Stimulated activated CD8-positive, alpha-beta memory T cell treated with anti-CD3 and anti-CD28 coated beads, Interleukin-12 subunit alpha, Interleukin-12 subunit beta, amount 100 ng/mL, for 24 hours (primary cell): ENCODE results near the gene ABCB10.
"Not testable (repeated sequence)": the region's sequence is repeated elsewhere in the genome, so short reads cannot be mapped to it uniquely, and the experiment has no call there.

ENCODE experiments used
- DNase-seq: peaks from one replicate; pipeline ENCODE4 v3.0.0-alpha.2; 2020; ENCODE audit errors: extremely low read depth

The ABCB10 gene

DNA sequence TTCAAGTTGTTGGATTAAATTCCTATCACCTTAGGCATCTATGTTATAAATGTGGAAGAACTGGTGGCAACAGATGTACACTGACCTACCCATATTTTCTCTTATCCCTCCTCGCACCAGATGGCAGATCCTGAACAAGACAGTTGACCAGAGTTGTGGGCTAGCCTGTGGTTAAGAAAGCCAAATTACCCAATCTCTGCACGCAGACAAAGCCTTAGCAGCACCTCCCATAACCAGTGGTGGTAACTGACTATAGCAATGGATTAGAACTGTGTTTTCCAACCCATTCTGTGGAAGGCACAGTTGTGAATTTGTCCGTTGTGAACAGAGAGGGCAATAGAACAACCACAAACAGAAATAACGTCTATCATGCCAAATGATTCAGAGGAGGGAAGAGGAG, 20.6 kb downstream of the ABCB10 start:
- no peak for DNase-seq

DNA sequence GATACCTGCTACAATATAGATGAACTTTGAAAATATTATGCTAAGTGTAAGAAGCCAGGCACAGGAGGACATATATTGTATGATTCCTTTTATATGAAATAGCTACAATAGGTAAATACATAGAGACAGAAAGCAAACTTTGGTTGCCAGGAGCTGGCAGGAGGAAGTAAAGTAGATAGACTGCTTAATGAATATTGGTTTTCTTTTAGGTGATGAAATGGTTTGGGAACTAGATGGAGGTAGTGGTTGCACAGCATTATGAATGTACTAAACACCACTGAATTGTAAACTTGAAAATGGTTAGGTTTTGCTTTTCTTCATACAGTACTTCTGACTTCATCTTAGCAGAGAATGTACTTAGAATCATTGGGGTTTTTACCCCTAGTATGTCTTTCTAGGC, 21.5 kb downstream of the ABCB10 start:
- no peak for DNase-seq

DNA sequence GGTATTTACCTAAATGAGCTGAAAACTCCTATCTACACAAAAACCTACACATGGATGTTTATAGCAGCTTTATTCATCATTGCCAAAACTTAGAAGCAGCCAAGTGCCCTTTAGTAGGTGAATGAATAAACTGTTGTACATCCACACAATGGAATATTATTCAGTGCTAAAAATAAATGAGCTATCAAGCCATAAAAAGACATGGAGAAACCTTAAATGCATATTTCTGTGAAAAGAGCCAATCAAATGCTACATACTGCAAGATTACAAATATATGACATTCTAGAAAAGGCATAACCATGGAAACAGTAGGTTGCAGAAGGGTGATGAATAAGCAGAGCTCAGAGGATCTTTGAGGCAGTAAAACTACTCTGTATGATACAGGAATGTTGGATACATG, 23.3 kb downstream of the ABCB10 start:
- DNase-seq: no peak

DNA sequence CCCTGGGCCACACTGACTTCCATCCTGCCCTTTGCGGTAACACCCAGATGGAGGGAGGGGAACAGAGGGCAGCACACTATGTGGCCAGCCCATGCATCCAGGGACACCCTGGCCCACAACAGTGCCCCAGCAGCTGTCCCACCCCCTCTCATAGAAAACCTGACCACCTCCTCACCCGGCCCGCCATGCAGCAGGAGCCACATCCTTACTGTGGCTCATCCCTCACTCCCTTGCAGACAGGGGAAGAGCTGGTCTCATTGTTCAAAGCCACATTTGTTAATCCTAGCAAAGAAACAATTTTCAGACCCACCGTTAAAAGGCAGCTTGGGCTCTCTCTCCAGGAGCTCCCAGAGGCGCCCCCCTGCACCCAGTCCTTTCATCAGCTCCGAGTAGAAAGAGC, 27.2 kb downstream of the ABCB10 start:
- DNase-seq: no peak

DNA sequence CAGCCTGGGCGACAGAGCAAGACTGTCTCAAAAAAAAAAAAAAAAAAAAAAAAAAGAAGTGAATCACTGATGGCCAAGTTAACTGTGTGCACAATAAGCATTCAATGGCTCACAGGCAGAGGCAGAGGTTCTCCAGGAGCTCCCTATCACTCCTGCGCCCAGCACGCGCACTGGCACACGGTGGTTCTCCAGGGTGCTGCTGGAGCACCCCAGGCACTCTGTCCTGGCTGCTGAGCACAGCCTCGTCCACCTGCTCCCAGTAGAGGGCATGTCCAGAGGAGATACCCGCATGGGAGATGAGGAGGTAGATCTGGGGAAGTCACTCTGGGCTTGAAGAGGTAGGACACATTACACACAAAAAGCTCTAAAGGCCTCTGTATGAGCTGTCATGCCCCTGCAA, 28.9 kb downstream of the ABCB10 start:
- no peak for DNase-seq

DNA sequence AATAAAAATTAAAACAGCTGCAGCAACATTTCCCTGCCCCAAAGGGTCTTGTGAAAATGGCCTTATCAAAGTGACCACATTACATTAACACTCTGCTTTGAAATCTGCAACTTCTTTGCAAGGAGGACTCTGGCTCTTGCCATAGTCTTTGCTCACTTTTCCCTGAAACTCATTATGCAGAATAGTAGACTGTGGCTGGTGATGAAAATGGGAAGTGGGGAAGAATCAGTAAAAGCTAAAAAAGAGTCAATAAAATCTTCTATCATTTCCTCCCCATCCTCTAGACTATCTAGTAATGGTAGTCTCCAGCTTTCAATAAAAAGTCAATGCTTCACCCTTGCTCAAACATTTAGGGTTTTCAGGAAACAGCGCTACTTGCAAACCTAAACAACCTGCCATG, 31.8 kb downstream of the ABCB10 start:
- DNase-seq: no peak

DNA sequence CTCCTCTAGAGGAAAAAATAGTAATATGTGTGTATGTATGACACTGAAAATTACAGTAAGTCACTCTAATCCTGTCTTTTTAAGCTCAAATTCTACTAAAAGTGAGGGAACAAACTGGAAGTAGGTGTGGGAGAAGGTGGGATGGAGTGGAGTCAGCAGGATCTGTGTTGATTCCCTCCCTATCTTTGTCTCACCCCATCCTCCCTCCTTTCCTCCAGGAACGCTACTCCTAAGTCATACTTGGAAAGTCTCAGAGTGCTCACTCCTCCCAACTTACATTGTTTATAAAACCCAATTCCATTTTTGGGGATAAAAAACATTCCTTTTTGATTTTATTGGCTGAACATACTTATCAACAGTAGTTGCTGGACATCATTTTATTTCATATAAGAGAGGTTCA, 35.5 kb downstream of the ABCB10 start:
- no peak for DNase-seq

DNA sequence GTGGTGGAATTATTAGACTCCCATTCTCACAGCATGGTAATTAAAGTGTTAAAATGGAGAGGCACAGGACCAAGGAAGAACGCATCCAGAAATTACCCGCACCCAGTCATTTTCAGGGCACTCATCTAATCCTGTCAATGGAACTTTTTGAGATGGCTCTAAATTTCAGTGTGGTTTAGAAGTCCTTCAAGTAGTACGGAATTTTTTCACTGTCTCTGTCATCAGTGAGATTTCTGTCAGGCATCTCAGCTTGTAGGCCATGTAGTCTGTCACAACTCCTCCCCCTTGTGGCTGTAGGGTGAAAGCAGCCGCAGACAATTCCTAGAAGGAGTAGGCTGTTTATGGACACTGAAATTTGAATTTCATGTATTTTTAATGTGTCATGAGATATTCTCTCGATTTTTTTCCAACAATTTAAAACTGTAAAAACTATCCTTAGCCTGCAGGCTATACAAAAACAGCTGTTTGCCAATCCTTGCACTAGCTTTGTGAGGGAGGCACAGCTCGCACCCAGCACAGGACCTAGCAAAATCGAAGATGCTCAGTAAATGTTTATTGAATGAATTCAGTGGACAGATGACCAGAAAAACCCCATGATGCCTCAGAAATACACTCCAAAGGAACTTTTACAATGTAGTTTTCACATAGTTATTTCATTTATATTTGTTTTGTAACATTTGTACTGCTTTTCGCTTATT, 43.8 kb downstream of the ABCB10 start:
- peak; percentile 11 for DNase-seq

DNA sequence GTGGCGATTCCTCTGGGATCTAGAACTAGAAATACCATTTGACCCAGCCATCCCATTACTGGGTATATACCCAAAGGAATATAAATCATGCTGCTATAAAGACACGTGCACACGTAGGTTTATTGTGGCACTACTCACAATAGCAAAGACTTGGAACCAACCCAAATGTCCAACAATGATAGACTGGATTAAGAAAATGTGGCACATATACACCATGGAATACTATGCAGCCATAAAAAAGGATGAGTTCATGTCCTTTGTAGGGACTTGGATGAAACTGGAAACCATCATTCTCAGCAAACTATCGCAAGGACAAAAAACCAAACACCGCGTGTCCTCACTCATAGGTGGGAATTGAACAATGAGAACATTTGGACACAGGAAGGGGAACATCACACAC, 46.9 kb downstream of the ABCB10 start:
- DNase-seq: not testable (repeated sequence)

DNA sequence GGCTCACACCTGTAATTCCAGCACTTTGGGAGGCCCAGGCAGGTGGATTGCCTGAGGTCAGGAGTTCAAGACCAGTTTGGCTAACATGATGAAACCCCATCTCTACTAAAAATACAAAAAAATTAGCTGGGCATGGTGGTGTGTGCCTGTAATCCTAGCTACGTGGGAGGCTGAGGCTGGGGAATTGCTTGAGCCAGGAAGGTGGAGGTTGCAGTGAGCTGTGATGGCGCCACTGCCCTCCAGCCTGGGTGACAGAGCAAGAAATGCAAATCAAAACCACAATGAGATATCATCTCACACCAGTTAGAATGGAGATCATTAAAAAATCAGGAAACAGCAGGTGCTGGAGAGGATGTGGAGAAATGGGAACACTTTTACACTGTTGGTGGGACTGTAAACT, 47.3 kb downstream of the ABCB10 start:
- not testable (repeated sequence) for DNase-seq

DNA sequence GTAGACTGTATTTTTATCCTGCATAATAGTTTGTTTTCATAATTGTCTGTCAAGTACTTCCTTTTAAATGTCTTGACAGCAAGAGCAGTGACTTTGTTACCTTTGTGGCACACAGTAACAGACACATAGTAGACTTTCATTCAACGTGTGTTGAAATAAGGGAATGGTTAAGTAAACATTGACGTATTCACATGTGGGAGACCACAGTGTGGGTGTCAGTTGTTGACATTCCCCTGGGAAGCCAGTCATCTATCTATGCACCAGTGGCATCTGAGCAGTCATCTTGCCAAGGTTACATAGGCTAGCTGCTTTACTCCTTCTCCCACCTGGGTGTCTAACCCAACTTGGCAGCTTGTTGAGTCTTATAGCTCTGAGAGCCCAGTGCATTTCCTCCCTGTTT, 48.9 kb downstream of the ABCB10 start:
- no peak for DNase-seq

DNA sequence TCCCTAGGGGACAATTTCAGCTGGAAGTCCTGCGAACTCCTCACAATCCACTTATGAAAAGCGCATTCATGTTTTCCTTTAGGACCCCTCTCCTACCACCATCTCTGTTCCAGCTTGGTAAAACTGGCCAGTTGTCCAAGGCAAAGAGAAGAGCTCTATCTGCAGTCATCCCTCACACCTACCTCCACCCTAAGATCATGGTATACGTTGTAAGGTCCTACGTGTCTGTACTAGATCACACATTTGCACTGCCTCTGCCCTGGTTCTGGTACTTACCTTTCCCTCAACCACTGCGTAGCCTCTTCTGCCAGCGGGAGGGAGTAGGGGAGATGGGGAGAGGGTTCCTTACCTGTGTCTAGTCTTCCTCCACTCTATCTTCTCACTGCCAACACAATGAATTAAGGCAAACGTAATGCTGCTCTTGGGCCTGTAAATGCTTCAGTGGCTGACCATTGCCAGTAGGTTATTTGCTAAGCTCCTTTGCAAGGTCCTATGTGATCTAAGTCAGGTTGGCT, 49.6 kb downstream of the ABCB10 start:
- no peak for DNase-seq

DNA sequence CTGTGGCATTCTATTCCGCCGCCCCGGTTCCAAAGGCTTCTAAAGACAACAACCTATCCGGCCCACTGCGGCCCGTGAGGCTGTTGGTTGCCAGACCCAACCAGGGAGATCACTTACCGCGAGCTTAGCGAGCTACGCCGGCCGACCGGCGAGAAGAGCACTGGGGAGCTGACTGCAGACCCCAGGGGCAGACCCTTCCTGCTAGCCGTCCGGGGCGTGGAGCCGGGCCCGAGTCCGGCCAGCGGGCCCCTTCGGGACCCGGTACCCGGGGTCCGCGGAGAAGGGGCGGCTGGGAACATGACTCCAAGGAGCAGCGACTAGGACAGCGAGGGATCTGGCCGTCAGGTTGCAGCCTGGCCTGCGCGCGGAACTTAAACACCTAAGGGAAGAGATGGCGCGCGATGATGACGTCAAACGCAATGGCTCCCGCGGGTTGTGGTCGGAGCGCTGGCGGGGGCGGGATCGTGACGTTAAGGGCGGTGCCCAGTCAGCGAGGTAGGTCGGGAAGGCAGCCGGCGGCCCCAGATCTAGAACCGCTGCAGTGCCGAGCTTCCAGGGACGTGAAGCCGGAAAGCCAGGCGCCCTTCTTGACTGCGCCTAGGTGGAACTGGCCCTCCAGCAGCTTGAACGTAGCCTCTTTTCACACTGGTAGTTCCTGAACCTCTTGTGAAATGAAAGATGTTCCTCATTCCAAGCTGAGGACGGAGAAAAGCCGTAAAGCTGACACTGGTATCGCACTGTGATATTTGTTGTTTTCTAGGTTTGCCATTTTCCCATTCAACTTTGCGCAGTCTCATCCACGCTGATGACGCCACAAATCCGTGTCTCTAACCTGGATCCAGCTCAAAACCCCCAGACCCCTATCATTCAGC, 50.3 kb downstream of the ABCB10 start, which contains the start of gene NUP133:
Gene NUP133 (minus strand): TSS at position 391 of the 872 bp plus-strand sequence. CDS start 92 bp downstream, at position 299.
- peak; percentile 99 for DNase-seq

DNA sequence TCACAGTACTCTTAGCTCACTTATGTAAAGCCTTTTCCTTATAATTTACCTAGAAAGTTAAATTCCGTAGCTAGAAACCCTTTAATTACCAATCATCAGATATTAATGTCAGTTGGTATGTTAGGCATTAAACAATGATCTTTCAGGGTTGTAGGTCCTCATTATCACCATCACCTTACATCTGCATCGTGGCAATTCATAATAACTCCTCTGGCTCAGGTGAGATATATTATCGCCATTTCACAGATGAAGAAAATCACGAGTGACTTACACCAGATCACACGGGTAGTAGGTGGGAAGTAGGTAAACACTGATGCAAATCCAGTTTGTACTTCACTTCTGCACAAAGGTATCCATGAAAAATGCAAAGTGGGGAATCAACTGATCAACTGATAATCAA, 51.0 kb downstream of the ABCB10 start:
- DNase-seq: no peak

DNA sequence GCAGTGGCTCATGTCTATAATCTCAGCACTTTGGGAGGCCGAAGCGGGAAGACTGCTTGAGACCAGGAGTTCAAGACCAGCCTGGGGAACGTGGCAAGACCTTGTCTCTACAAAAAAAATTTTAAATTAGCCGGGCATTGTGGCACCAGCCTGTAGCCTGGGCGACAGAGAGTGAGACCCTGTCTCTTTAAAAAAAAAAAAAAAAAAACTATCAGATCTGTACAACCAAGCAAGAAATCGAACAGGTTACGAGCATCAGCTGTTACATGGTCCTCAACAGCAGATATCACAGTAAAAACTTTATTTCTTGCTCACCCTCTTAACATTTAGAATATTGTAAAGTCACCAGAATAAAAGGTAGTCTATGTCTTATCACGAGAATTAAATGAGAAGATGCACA, 51.9 kb downstream of the ABCB10 start:
- no peak for DNase-seq

DNA sequence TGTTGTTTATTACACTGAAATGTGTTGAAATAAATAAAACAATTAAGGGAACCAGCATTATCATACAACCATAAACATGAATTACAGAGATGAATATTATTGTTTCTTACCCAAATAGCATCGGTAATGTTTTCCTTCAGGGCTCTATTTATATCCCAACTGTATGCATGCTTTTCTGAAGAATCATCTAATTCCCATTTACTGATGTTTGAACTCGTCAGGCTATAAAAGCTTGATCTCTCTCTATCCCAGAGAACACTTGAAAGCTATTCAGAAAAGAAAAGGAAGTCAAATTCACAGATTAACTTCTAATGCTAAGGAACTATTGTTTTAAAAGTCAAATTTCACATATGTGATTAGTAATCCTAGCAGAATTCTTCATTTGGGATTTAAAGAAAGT, 62.7 kb downstream of the ABCB10 start:
- no peak for DNase-seq

DNA sequence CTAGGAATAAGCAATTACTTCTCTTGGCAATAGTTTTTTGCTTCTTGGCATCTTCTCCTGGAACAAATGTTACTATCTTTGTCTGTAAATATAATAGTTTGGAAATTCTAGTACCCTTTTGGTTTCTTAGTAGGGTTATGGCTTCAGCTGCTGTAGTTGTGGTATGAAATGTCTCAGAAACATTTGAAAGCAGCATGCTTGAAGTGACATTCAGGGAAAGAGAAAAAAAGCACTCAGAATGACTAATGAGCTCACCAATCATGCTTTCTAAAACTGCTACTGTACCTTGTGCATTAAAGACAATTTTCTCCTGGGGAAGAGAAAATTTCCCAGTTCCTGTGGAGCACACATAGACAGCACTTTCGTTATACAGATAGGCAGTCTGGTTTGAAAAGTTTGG, 71.3 kb downstream of the ABCB10 start:
- no peak for DNase-seq

DNA sequence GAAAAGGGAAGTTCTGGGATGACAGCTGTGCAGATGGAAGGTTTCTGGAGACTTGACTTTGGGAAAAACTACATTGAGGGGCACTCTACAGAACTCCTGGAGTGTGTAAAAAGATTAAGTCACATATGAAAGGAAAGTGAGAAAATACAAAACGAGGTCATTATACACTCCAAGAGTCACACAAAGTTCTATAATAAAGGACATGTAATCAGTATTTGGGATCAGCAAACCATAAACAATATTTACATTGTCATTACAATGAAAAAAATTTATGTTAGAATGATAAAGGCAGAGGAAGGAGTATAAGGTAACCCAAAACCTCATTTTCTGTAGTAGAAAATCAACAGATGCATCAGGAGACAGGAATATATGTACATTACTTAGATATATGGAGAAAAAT, 73.2 kb downstream of the ABCB10 start:
- no peak for DNase-seq

DNA sequence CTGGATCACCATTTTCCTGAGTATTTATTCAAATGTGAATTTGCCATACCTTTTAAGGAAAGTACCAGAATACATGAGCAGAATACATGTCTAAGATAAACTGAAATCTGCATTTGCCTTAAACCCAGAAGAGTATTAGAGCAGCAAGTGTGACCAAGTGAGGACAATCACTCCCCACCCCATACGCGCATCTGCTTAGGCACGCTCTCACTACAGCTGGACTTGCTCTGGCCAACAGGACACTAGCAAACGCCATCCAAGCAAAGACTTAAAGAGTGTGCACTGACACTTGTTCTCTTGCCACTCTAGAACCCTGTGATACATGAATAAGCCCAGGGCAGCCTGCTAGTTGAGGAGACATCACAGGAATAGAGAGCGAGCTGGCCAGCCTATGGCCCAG, 76.0 kb downstream of the ABCB10 start:
- DNase-seq: no peak

DNA sequence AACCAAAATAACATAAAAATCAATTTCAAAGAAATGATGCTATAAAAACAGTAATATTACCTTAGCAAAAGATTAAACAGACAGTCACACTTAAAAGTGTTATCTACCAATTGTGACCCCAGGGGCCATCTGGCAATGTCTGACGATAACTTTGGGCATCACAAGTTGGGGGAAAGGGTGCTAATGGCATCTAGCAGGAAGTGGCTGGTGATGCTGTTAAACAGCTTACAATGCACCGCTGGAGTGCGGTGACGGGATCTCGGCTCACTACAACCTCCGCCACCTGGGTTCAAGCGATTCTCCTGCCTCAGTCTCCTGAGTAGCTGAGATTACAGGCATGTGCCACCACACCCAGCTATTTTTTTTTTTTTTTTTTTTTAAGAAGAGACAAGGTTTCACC, 78.0 kb downstream of the ABCB10 start:
- no peak for DNase-seq

DNA sequence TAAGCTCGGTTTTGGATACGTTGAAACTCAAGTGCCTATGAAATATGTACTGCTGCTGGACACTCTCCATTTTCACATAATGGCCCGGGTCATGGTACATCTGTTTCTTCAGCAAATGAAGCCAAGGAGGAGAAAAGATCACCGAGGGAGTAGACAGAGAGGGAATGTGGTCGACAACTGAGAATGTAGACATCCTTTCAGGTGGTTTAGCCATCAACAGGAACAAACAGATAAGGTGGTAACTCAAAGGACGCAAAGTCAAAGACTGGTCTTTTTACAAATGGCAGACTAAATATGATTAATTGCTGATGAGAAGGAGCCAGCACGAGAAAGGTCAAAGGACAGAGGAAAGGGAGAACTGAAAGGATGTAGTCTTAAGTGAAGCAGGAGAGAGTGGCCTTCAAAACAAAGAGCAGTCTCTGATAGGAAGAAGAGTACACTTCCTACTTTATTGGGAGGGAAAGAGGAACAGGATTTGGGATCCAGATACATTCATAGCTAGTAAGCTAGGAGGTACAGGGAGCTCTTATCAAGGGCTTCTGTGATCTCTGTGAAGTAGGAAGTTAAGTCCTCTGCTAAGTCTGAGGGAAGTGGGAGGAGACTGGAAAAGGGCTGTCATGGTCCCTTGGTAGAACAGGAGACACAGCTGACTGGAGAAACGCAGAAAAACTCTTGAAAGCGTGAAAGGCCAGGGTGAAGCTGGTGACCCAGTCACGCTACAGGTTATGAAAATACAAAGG, 78.7 kb downstream of the ABCB10 start:
- DNase-seq: no peak

DNA sequence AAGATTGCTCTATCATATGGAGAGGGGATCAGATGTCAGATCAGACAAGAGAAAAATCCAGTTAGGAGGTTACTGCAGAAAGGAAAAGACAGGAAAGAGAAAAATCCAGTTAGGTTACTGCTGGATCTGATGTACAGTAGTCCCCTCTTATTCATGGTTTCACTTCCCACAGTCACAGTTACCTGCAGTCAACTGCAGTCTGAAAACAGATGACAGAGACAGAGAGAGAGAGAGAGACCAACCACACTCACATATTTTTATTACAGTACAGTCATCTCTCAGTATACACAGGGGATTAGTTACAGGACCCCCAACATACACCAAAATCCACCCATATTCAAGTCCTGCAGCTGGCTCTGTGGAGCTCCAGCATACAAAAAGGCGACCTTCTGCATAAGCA, 79.7 kb downstream of the ABCB10 start:
- DNase-seq: no peak
